GM21367 (cell line): Measurements from ENCODE around the gene KRTAP12-3.
"Not testable (repeated sequence)": the region's sequence is repeated elsewhere in the genome, so short reads cannot be mapped to it uniquely, and the experiment has no call there.

Source experiments
- ATAC-seq: cut with Tn5 transposase; IDR thresholded peaks from one replicate; pipeline ENCODE4 v1.9.1; 2021; ENCODE audit not compliant: unreplicated experiment

Gene KRTAP12-3

GRCh38 chr21:44682580-44683151 is 24.9 kb downstream of the KRTAP12-3 start:
- ATAC-seq = no peak

GRCh38 chr21:44684077-44684476 is 26.3 kb downstream of the KRTAP12-3 start:
- ATAC-seq = no peak

GRCh38 chr21:44684483-44684882 is 26.8 kb downstream of the KRTAP12-3 start:
- no peak for ATAC-seq

- not testable (repeated sequence) for ATAC-seq
Measured at GRCh38 chr21:44685050-44685449, 27.3 kb downstream of the KRTAP12-3 start.

- ATAC-seq = no peak
Measured at GRCh38 chr21:44686000-44686781, 28.5 kb downstream of the KRTAP12-3 start.

GRCh38 chr21:44686843-44687561 is 29.3 kb downstream of the KRTAP12-3 start:
- no peak for ATAC-seq

- ATAC-seq = no peak
Measured at GRCh38 chr21:44687671-44688070, 29.9 kb downstream of the KRTAP12-3 start.

- ATAC-seq = not testable (repeated sequence)
Measured at GRCh38 chr21:44689740-44690139, 32.0 kb downstream of the KRTAP12-3 start.

GRCh38 chr21:44691686-44692085 is 34.0 kb downstream of the KRTAP12-3 start:
- no peak for ATAC-seq

- no peak for ATAC-seq
Measured at GRCh38 chr21:44692798-44693512, 35.2 kb downstream of the KRTAP12-3 start.

- no peak for ATAC-seq
Measured at GRCh38 chr21:44694776-44695175, 37.0 kb downstream of the KRTAP12-3 start.

GRCh38 chr21:44695184-44695583 is 37.5 kb downstream of the KRTAP12-3 start:
- no peak for ATAC-seq

GRCh38 chr21:44695641-44696040 is 37.9 kb downstream of the KRTAP12-3 start:
- ATAC-seq = no peak

GRCh38 chr21:44696572-44696971 is 38.8 kb downstream of the KRTAP12-3 start:
- no peak for ATAC-seq

GRCh38 chr21:44697172-44697810 is 39.6 kb downstream of the KRTAP12-3 start, which contains the start of gene KRTAP10-12:
KRTAP10-12 (plus strand) TSS chr21:44697172; CDS start chr21:44697202, 30 bp downstream.
- not testable (repeated sequence) for ATAC-seq

- no peak for ATAC-seq
Measured at GRCh38 chr21:44697811-44698734, 40.3 kb downstream of the KRTAP12-3 start.

- no peak for ATAC-seq
Measured at GRCh38 chr21:44699502-44700001, 41.8 kb downstream of the KRTAP12-3 start.

- no peak for ATAC-seq
Measured at GRCh38 chr21:44700101-44701022, 42.6 kb downstream of the KRTAP12-3 start.
